HG03045 (cell line): ENCODE data around the gene ZFAND3.
"Not testable (repeated sequence)": the region's sequence is repeated elsewhere in the genome, so short reads cannot be mapped to it uniquely, and the experiment has no call there.

Experiments
- ATAC-seq: cut with Tn5 transposase; IDR thresholded peaks from one replicate; pipeline ENCODE4 v1.9.1; 2021; ENCODE audit warnings: mild to moderate bottlenecking, moderate library complexity; ENCODE audit not compliant: unreplicated experiment

Gene ZFAND3

DNA sequence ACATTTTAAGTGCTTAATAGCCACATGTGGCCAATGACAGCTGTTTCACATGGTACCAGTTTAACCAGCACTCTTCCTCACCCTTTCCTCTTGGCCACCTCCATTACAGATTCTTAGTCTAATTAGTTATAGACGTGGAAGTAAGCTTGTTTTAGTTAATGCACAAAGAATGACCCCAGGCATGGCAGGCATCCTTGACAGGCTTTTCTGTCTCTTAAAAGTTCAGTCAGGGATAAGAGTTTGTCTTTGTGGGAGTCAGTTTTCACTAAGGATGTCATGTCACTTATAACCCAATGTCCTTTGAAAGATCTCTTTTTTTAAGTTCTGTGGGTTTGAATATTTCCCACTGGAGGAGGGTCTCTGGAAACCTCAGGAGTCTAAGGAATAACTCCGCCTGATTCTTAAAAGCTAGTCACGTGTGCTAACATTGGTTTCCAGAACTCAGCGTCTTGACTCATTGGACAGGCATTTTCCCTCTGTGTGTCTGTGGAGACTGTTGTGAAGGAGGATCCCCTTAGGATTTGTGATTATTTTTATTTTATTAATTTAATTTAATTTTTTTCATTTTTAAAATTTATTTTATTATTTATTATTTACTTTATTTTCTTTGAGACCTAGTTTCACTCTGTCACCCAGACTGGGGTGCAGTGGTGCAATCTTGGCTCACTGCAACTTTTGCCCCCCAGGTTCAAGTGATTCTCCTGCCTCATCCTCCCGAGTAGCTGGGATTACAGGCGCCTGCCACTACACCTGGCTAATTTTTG lies 171.4 kb downstream of the ZFAND3 start:
- no peak for ATAC-seq

DNA sequence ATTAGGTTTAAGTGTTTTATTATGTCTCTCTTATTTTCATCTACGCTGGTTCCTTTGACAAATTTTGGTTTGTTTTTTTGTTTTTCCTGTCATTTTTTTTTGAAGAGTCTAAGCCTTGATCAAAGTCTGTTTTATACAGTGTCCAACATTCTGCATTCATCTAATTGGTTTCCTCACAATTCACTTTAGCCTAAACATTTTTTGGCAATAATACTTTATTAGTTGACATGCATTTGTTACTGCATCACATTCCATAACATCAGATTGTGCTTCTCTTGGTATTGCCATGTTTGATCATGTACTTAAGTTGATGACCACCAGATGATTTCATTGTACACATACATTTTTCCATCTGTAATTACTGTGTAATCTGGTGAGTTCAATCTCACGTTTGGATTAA lies 173.2 kb downstream of the ZFAND3 start:
- ATAC-seq: no peak

DNA sequence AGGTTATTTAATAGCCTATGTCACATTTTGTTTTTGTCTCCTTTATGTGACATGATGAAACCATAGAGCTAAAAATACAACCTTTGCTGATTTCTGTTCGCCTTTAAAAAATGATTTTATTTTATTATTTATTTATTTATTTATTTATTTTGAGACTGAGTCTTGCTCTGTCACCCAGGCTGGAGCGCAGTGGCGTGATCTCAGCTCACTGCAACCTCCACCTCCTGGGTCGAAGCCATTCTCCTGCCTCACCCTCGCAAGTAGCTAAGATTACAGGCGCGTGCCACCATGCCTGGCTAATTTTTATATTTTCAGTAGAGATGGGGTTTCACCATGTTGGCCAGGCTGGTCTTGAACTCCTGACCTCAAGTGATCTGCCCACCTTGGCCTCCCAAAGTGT lies 173.7 kb downstream of the ZFAND3 start:
- ATAC-seq: not testable (repeated sequence)

DNA sequence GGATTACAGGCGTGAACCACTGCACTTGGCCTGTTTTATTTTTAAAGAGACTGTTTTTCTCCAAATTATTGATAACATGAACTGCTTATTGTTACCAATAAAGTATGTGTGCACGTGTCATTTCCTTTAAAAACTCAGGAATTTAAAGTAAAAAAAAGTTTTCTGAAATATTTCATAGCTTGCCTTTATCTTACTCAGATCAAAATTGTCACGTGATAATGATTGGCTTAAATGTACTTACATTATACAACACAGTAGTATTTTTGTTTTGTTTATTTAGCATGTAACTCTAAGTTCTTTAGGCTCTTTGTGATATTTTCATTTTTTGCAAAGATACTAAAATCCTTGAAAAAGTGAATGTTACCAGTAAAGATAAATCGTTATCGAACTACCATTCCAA lies 174.1 kb downstream of the ZFAND3 start:
- no peak for ATAC-seq

GRCh38 chr6:37994223-37994622 lies 174.7 kb downstream of the ZFAND3 start:
- no peak for ATAC-seq

DNA sequence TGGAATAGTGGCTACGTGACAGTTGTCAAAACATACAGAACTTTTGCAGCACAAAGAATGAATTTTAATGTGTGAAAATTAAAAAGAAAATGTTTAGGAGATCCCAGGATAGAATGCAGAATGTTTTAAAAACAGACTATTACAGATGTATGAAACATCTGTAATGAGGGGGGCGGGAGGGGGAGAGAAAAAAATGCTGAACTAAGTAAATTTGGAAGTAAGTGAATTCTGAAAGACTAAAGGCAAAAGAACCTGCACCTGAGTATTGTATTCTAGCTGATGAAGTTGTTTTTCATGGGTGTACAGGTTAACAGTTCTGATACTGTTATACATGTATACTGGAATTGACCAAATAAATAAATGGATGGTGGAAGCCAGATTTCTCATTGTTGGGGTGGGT lies 178.8 kb downstream of the ZFAND3 start:
- ATAC-seq: no peak

GRCh38 chr6:38001386-38001785 lies 181.9 kb downstream of the ZFAND3 start:
- no peak for ATAC-seq

DNA sequence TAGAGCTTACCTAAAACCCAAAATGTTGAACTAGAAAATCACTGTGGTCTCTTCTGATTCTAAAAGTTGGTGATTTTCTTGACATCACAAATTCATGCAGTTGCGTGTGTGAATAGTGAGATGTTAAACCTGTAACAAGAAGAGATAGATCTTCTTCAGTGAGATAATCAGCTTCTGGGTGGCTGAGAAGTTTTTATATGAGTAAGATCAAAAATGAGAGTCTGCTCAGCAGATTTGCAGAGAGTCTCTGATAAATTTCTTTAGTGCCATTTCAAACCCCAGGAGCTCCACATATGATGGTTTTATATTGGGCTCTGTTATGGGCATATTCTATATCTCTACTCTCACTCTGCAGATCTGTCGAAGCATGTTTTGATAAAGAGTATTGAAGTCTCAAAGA lies 185.4 kb downstream of the ZFAND3 start:
- no peak for ATAC-seq

DNA sequence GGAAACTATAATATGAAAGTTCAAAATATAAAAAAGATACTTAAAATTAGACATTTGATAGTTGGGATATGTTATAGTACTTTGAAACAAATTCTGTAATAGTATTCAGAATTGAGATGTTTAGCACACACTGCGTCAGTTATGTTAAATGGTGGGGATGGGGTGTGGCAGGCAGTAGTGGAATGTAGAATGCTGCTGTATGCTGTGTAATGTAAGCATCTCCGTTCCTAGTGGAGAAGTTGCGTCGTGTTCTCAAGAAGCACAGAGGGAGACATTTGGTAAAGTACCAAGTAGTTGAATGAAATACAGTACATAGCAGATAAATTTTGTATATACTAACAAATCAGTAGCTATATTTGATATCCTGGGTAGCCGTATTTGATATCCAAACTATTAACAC lies 192.4 kb downstream of the ZFAND3 start:
- ATAC-seq: no peak

GRCh38 chr6:38012573-38012972 lies 193.0 kb downstream of the ZFAND3 start:
- no peak for ATAC-seq

- no peak for ATAC-seq
Measured at GRCh38 chr6:38015341-38015740, 195.8 kb downstream of the ZFAND3 start.

DNA sequence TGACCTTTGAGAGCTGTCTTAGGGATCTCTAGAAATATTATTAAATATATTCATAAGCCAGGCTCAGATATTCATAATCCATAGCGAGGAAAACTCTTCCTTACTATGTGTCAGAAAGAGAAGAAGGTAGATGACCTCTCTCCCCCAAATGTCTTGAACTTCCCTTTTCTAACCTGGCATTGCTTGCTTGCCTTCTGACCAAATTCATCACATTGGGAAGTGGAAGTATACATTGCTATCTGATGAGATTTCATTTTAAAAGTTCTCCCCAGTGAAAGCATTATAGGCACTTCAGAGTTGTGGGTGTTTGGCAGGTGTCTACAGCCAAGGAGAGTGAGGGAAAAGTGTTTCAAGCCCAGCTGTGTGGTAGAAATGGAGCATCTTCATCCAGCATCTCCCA lies 197.3 kb downstream of the ZFAND3 start:
- no peak for ATAC-seq

GRCh38 chr6:38018755-38019165 lies 199.2 kb downstream of the ZFAND3 start:
- ATAC-seq: no peak

- no peak for ATAC-seq
Measured at GRCh38 chr6:38020593-38020992, 201.1 kb downstream of the ZFAND3 start.

DNA sequence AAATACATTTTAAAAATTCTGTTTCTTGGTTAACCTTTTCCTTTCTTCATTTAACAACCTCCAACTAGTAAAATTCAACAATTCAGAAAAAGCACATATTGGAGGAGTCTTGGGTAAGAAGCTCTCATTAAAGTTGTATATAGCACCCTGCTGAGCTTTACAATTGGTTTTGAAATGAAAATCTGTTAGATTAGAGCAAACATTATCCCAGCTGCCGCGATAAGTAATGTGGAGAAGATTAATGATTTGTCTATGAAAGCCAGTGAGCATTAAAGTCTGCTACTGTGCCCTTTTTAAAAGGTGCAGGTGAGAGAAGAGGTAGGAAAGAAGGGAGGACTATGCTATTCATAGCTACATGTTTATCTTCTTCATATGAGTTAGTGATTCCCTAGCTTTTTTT lies 201.5 kb downstream of the ZFAND3 start:
- ATAC-seq: no peak

GRCh38 chr6:38021571-38021970 lies 202.0 kb downstream of the ZFAND3 start:
- ATAC-seq: no peak

DNA sequence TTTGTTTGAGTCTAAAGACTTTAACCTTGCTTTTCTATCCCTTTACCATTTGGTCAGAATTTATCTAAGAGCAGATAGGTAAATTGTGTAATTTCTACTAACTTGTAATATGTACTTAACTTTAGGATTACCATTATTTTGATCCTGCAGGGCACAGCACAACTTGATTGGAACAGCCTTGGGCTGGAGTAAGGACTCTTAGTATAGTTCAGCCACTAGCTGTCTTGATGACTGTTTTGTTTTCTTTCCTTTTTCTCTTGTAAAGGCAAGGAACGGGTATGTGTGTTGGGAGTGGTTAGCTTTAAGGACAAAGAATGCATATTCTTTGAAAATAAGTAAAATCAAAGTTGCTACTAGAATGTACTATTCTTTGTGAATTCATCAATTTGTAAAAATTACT lies 203.2 kb downstream of the ZFAND3 start:
- ATAC-seq: no peak

DNA sequence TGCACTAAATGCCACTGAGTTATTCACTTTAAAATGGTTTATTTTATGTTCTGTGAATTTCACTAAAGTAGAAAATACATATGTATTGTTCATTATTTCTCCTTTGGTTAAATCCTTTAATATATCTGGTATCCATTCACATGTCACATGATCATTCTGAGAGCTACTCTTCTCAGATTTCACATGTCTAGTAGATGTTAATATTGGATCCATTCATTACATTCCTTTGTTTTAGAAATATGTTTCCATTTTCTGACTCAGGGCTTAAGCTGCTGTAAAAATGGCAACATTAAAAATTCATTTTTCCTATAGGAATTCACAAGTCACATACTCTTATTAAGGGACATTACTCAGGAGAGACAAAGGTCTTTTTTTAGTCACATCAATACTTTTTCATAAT lies 205.4 kb downstream of the ZFAND3 start:
- ATAC-seq: no peak

DNA sequence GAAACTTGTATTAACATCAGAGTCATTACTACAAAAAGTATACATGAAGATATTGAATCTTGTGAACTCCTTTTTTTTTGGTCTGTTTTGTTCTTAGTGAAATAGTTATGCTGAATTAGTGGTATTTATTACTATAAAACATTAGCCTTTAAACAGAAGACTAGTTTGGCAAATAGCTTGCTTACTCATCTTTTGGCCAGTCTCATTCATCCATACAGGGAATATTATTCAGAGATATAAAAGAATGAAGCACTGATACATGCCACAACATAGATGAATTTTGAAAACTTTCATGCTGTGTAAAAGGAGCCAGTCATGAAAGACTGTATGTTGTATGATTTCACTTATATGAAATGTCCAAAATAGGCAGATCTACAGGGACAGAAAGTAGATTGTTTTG lies 205.9 kb downstream of the ZFAND3 start:
- ATAC-seq: no peak

GRCh38 chr6:38027685-38028373 lies 208.3 kb downstream of the ZFAND3 start:
- ATAC-seq: no peak

DNA sequence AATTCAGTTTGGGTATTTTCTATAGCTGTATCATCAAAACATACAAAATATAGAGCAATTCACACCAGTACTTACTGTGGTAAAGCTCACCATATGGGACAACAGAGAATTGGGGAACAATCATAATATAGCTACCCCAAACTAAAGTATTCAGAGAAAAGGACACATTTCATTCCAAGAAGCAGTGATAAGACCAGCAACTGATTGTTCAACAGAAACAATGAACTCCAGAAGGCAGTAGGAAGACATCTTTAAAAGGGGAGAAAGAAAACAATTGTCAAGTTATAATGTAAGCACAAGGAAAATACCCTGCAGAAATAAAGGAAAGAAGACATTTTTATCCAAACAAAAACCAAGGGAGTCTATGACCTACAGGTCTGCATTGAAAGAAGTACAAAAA lies 210.9 kb downstream of the ZFAND3 start:
- no peak for ATAC-seq

DNA sequence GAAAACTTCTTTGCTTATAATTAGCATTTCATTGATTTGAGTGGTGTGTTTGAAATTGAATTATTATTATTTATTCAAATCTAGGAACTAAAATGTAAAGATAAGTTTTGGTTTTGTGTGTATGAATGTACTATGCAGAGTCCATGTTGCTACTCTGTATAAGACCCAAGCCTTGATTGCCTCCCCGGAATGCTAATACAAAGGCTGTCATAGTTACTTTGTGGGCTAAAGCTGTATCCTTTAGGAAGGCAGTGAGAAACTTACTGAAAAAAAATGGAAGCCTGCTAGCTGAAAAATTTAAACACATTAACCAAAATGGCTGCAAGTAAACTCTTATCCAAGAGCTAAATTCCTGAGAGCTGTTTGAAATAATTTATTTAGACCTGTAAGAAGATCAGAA lies 213.3 kb downstream of the ZFAND3 start:
- ATAC-seq: no peak
